OCI-LY1 (cell line): ENCODE measurements around the gene CTNND2.

Source experiments
- H2AFZ ChIP-seq: fragments of 200-600 bp; sonication (generic), shearing (Covaris generic); 2 replicates; pipeline ENCODE4 v1.6.0; 2014; ENCODE audit warnings: antibody characterized with exemption, mild to moderate bottlenecking, low read length
- H3F3A ChIP-seq: fragments of 200-600 bp; sonication (generic), shearing (Covaris generic); 2 replicates; pipeline ENCODE4 v1.6.0; 2014; ENCODE audit warnings: mild to moderate bottlenecking, antibody characterized with exemption, low read length, moderate library complexity; ENCODE audit not compliant: insufficient read depth
- H3K27ac ChIP-seq: fragments of 200-600 bp; sonication (generic); 2 replicates; pipeline ENCODE4 v1.5.1; 2014; ENCODE audit warnings: low read length, mixed run types, mild to moderate bottlenecking, low read depth; ENCODE audit not compliant: poor library complexity, severe bottlenecking
- H3K27me3 ChIP-seq: fragments of 200-600 bp; sonication (generic); 2 replicates; pipeline ENCODE4 v1.6.0; 2014; ENCODE audit warnings: antibody characterized with exemption, mild to moderate bottlenecking, low read length, moderate library complexity; ENCODE audit not compliant: insufficient read depth
- H3K36me3 ChIP-seq: fragments of 200-600 bp; sonication (generic); 2 replicates; pipeline ENCODE4 v1.6.1; 2014; ENCODE audit warnings: mild to moderate bottlenecking, antibody characterized with exemption, low read length, moderate library complexity, mixed read lengths; ENCODE audit not compliant: insufficient read depth
- H3K4me1 ChIP-seq: fragments of 200-600 bp; sonication (generic); 2 replicates; pipeline ENCODE4 v1.5.1; 2014; ENCODE audit warnings: mild to moderate bottlenecking, low read length, moderate library complexity; ENCODE audit not compliant: insufficient read depth, severe bottlenecking
- H3K4me2 ChIP-seq: fragments of 200-600 bp; sonication (generic), shearing (Covaris generic); 2 replicates; pipeline ENCODE4 v1.6.1; 2014; ENCODE audit warnings: low read length
- H3K4me3 ChIP-seq: fragments of 200-600 bp; sonication (generic); 2 replicates; pipeline ENCODE4 v1.5.1; 2014; ENCODE audit warnings: low read length, low read depth, mild to moderate bottlenecking, mixed read lengths; ENCODE audit not compliant: poor library complexity, severe bottlenecking
- H3K79me2 ChIP-seq: fragments of 200-600 bp; shearing (Covaris generic); 2 replicates; pipeline ENCODE4 v1.6.1; 2016; ENCODE audit warnings: mixed run types, low read length, mixed read lengths; ENCODE audit not compliant: insufficient read depth
- H3K9ac ChIP-seq: fragments of 200-600 bp; sonication (generic), shearing (Covaris generic); 2 replicates; pipeline ENCODE4 v1.6.1; 2014; ENCODE audit warnings: mild to moderate bottlenecking, low read length, mixed read lengths
- H3K9me2 ChIP-seq: fragments of 200-600 bp; sonication (generic), shearing (Covaris generic); 2 replicates; pipeline ENCODE4 v1.6.1; 2014; ENCODE audit warnings: low read depth, mild to moderate bottlenecking, low read length, mixed read lengths
- H3K9me3 ChIP-seq: fragments of 200-600 bp; shearing (Covaris generic); 2 replicates; pipeline ENCODE4 v1.6.1; 2014; ENCODE audit warnings: low read length, mixed read lengths
- H4K20me1 ChIP-seq: fragments of 200-600 bp; sonication (generic), shearing (Covaris generic); 2 replicates; pipeline ENCODE4 v1.6.0; 2016; ENCODE audit warnings: mild to moderate bottlenecking, low read length; ENCODE audit not compliant: insufficient read depth
- EZH2 ChIP-seq: fragments of 200-600 bp; sonication (generic), shearing (Covaris generic); IDR thresholded peaks from 2 replicates; pipeline ENCODE4 v1.8.0; 2017; ENCODE audit warnings: borderline replicate concordance, mixed run types, mild to moderate bottlenecking, antibody characterized with exemption, low read length, moderate library complexity, mixed read lengths
- TF ChIP-seq, protein P1 (sequence below): fragments of 200-600 bp; sonication (generic), shearing (Covaris generic); IDR thresholded peaks from 2 replicates; pipeline ENCODE4 v1.5.1; 2017; ENCODE audit warnings: mild to moderate bottlenecking, antibody characterized with exemption, low read length, moderate library complexity, mixed read lengths

CTNND2 gene

DNA sequence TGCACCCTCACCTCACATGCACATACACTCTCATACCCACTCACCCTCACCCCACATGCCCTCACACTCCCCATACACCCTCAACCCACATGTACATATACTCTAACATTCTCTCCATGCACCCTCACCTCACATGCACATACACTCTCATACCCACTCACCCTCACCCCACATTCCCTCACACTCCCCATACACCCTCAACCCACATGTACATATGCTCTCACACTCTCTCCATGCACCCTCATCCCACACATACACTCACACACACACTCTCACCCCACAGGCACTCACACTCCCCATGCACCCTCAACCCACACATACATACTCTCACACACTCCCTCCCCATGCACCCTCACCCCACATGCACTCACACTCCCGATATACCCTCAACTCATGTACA lies 593.0 kb downstream of the CTNND2 start:
- no peak overlapping the region for H3K4me2 ChIP-seq
- H3K9me2 ChIP-seq: no peaks in the 10 kb centered on the region
- H3K27ac ChIP-seq: no peak overlapping the region
- H3K9ac ChIP-seq: no peak overlapping the region
- no peaks in the 10 kb centered on the region for H3K79me2 ChIP-seq
- no peaks in the 10 kb centered on the region for H3F3A ChIP-seq
- H3K4me1 ChIP-seq: no peaks in the 10 kb centered on the region
- TF ChIP-seq EZH2: no peak
- TF ChIP-seq, protein P1, sequence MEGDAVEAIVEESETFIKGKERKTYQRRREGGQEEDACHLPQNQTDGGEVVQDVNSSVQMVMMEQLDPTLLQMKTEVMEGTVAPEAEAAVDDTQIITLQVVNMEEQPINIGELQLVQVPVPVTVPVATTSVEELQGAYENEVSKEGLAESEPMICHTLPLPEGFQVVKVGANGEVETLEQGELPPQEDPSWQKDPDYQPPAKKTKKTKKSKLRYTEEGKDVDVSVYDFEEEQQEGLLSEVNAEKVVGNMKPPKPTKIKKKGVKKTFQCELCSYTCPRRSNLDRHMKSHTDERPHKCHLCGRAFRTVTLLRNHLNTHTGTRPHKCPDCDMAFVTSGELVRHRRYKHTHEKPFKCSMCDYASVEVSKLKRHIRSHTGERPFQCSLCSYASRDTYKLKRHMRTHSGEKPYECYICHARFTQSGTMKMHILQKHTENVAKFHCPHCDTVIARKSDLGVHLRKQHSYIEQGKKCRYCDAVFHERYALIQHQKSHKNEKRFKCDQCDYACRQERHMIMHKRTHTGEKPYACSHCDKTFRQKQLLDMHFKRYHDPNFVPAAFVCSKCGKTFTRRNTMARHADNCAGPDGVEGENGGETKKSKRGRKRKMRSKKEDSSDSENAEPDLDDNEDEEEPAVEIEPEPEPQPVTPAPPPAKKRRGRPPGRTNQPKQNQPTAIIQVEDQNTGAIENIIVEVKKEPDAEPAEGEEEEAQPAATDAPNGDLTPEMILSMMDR: no peak
- no peaks in the 10 kb centered on the region for H3K9me3 ChIP-seq
- no peak overlapping the region for H3K4me3 ChIP-seq
- no peaks in the 10 kb centered on the region for H3K27me3 ChIP-seq
- no peaks in the 10 kb centered on the region for H3K36me3 ChIP-seq
- H4K20me1 ChIP-seq: no peaks in the 10 kb centered on the region
- no peak overlapping the region for H2AFZ ChIP-seq

DNA sequence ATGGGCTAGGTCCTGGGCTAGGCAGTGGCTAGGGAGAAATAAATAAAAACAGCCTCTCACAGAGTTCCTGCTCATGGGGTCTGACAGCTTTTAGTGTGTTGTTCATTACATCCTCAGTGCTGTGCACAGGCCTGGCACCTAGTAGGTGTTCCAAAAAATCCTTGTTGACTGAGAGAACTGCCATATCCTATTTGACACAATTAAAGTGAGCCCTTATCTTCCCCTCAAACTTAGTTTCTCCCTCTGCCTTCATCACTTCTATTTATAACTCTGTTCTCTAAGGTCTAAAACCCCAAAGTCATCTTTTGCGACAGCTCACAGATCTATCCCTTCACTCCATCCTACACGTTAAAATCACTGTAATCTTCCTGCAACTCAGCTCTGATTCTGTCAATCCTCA lies 594.1 kb downstream of the CTNND2 start:
- Histone ChIP-seq H3K4me3 (no peak overlapping the region), H3K9me3 (no peaks in the 10 kb centered on the region), H3K4me2 (no peak overlapping the region), H3K79me2 (no peaks in the 10 kb centered on the region), H2AFZ (no peak overlapping the region), H3K4me1 (no peaks in the 10 kb centered on the region), H3K9ac (no peak overlapping the region), H3K9me2 (no peaks in the 10 kb centered on the region), H4K20me1 (no peaks in the 10 kb centered on the region), H3K27ac (no peak overlapping the region), H3K36me3 (no peaks in the 10 kb centered on the region), H3K27me3 (no peaks in the 10 kb centered on the region), H3F3A (no peaks in the 10 kb centered on the region)
- TF ChIP-seq EZH2: no peak
- TF ChIP-seq, protein P1: no peak

DNA sequence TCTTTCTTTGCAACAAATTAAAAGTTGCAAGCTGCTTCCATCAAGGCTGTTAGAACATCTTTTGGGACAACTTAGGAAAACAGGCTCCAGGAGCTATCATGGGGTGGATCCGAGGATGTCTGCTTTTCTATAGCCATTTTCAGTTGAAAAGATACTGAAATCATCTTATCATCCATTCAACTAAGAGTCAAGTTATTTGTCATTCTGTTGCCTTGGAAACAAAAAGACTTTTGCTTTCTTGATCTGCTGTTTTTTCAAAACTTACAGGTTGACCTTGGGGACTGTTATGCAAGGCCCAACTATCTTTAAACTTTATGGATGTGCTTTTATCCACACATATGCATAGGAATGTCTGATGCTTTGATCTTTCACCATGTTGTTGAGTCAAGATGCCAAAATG lies 597.9 kb downstream of the CTNND2 start:
- H3K27me3 ChIP-seq: no peaks in the 10 kb centered on the region
- TF ChIP-seq EZH2: no peak
- TF ChIP-seq, protein P1: no peak
- H3K9ac ChIP-seq: no peak overlapping the region
- no peaks in the 10 kb centered on the region for H3K9me2 ChIP-seq
- H3F3A ChIP-seq: no peaks in the 10 kb centered on the region
- H3K36me3 ChIP-seq: no peaks in the 10 kb centered on the region
- H3K27ac ChIP-seq: no peak overlapping the region
- no peaks in the 10 kb centered on the region for H3K4me1 ChIP-seq
- H3K4me3 ChIP-seq: no peak overlapping the region
- H4K20me1 ChIP-seq: no peaks in the 10 kb centered on the region
- H3K4me2 ChIP-seq: no peak overlapping the region
- H2AFZ ChIP-seq: no peak overlapping the region
- H3K79me2 ChIP-seq: no peaks in the 10 kb centered on the region
- H3K9me3 ChIP-seq: no peaks in the 10 kb centered on the region
